MCF 10A (cell line): Measurements from ENCODE around the gene GTF2E1. TPM values are rescaled to one million over a fixed set of nuclear protein-coding genes. Genes with fewer than 3 reads are reported as not detected.

Experiments used
- BruUV-seq: library from RNA; stranded (reverse); fragments of 400-500 nt; replicated peaks from 2 replicates; lab custom pipeline; 2021; lab: Mats Ljungman, UMichigan
- CTCF ChIA-PET: fragments of 300-600 bp; sonication (Branson Sonifier 250); formaldehyde crosslinking; extraction: SDS; loops from one replicate; lab custom pipeline; 2021; ENCODE audit warnings: antibody characterized with exemption, inconsistent platforms; lab: Yijun Ruan, JAX
- POLR2A ChIA-PET: fragments of 300-600, 350-650 bp; sonication (Branson Sonifier 250); formaldehyde crosslinking; extraction: SDS; loops from one replicate; lab custom pipeline; 2020; ENCODE audit warnings: antibody characterized with exemption, inconsistent platforms; lab: Yijun Ruan, JAX
- DNase-seq: peaks from one replicate; pipeline ENCODE4 v3.0.0-alpha.2; 2018; ENCODE audit not compliant: unreplicated experiment
- H3K27ac Mint-ChIP-seq: one replicate; pipeline ENCODE4 v1.8.0; 2022; ENCODE audit warnings: mild to moderate bottlenecking, low read depth, mixed read lengths; ENCODE audit not compliant: unreplicated experiment
- H3K27me3 Mint-ChIP-seq: one replicate; pipeline ENCODE4 v1.8.0; 2022; ENCODE audit warnings: mixed read lengths; ENCODE audit not compliant: insufficient read depth, unreplicated experiment
- H3K36me3 Mint-ChIP-seq: one replicate; pipeline ENCODE4 v1.8.0; 2022; ENCODE audit warnings: mild to moderate bottlenecking, moderate library complexity, mixed read lengths; ENCODE audit not compliant: insufficient read depth, unreplicated experiment
- H3K4me1 Mint-ChIP-seq: one replicate; pipeline ENCODE4 v1.8.0; 2022; ENCODE audit warnings: mixed read lengths; ENCODE audit not compliant: insufficient read depth, unreplicated experiment
- H3K4me3 Mint-ChIP-seq: one replicate; pipeline ENCODE4 v1.8.0; 2022; ENCODE audit warnings: mild to moderate bottlenecking, moderate library complexity, mixed read lengths; ENCODE audit not compliant: unreplicated experiment
- H3K9me3 Mint-ChIP-seq: one replicate; pipeline ENCODE4 v1.8.0; 2022; ENCODE audit warnings: mixed read lengths; ENCODE audit not compliant: unreplicated experiment
- intact Hi-C: fragments of 100-400 bp; cut with micrococcal nuclease; formaldehyde crosslinking; loops from 2 replicates; pipeline ENCODE4 v1.14.1; 2022
- total RNA-seq: library from RNA; stranded (reverse); gene quantifications from 2 replicates; pipeline ENCODE4 v1.2.3, GENCODE V29; 2022
- TF ChIP-seq, protein P1 (sequence below): fragments of 200-600 bp; IDR thresholded peaks from one replicate; pipeline ENCODE4 v1.8.0; 2022; ENCODE audit warnings: antibody characterized with exemption, mild to moderate bottlenecking; ENCODE audit not compliant: unreplicated experiment

The GTF2E1 gene
- total RNA-seq, 1 experiment from 2014 or later, result 18.0 TPM

DNA sequence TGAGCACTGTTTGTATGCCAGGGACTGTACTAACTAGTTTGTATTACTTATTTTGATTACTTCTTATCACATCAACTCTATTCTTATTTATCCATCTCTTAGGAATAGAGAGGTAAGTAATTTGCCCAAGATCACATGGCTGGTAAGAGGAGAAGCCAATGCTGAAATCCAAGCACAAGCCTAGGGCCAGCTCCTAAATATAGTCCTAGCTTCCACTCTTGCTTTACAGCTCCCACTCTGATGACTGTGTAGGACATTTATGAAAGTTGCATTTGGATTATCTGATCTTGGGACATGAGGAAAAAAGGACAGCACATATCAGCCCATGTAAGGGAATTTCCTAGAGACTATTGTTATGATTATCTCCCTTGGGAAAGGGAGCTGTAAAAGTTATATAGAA lies 58.1 kb downstream of the GTF2E1 start:
- H3K4me1 Mint-ChIP-seq, result no peaks in the 10 kb centered on the region
- no peaks in the 10 kb centered on the region for H3K36me3 Mint-ChIP-seq
- ChIA-PET CTCF (interaction anchor here (1.4 kb wide), 1 partner anchor 382 kb away, joined by 4 read pairs; no protein-coding TSS in a partner anchor), POLR2A (no interaction called here)
- BruUV-seq, result no TSS peak
- no peak overlapping the region for H3K4me3 Mint-ChIP-seq
- DNase-seq, result no peak
- intact Hi-C loops, result no loop called here
- H3K27me3 Mint-ChIP-seq, result peaks cover 5% of the 10 kb centered on the region
- no peaks in the 10 kb centered on the region for H3K9me3 Mint-ChIP-seq
- TF ChIP-seq, protein P1, sequence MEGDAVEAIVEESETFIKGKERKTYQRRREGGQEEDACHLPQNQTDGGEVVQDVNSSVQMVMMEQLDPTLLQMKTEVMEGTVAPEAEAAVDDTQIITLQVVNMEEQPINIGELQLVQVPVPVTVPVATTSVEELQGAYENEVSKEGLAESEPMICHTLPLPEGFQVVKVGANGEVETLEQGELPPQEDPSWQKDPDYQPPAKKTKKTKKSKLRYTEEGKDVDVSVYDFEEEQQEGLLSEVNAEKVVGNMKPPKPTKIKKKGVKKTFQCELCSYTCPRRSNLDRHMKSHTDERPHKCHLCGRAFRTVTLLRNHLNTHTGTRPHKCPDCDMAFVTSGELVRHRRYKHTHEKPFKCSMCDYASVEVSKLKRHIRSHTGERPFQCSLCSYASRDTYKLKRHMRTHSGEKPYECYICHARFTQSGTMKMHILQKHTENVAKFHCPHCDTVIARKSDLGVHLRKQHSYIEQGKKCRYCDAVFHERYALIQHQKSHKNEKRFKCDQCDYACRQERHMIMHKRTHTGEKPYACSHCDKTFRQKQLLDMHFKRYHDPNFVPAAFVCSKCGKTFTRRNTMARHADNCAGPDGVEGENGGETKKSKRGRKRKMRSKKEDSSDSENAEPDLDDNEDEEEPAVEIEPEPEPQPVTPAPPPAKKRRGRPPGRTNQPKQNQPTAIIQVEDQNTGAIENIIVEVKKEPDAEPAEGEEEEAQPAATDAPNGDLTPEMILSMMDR, result no peak
- H3K27ac Mint-ChIP-seq, result no peak overlapping the region

DNA sequence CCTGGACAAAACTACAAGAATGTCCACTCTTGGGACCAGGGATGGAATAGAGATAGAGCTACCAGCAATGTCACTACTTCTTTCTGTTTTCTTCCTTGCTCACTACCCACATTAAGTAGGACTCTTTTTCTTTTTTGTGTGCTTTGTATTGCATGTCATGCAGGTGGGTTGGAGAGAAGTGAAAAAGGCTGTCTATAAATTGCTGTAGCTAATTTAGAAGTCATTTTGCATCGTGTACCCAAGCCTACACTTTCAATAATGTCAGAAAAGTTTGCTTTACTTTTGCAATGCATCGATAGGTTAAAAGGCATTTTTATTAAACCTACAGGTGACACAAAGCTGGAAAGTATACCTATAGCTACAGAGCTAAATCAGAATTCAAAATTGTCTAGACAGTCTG lies 58.9 kb downstream of the GTF2E1 start:
- no peaks in the 10 kb centered on the region for H3K4me1 Mint-ChIP-seq
- H3K27ac Mint-ChIP-seq, result no peak overlapping the region
- intact Hi-C loops, result no loop called here
- DNase-seq, result no peak
- no peaks in the 10 kb centered on the region for H3K36me3 Mint-ChIP-seq
- no TSS peak for BruUV-seq
- H3K4me3 Mint-ChIP-seq, result no peak overlapping the region
- peaks cover 10% of the 10 kb centered on the region for H3K27me3 Mint-ChIP-seq
- TF ChIP-seq, protein P1, result no peak
- ChIA-PET POLR2A (no interaction called here), CTCF (interaction anchor here (1.4 to 2.8 kb wide), 3 partner anchors 234 to 383 kb away, joined by 4 to 12 read pairs (median 6); no protein-coding TSS in a partner anchor)
- H3K9me3 Mint-ChIP-seq, result no peaks in the 10 kb centered on the region

DNA sequence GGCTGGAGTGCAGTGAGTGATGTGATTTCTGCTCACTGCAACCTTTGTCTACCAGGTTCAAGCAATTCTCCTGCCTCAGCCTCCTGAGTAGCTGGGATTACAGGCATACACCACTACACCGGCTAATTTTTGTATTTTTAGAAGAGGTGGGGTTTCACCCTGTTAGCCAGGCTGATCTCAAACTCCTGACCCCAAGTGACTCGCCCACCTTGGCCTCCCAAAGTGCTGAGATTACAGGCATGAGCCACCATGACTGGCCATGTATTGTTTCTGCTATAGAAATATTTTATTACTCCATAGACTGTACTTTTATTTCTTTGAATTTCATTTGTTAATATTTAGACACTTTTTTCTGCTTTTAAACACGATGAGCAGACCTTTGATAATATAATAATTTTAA lies 60.4 kb downstream of the GTF2E1 start:
- H3K9me3 Mint-ChIP-seq, result no peaks in the 10 kb centered on the region
- H3K27ac Mint-ChIP-seq, result no peak overlapping the region
- DNase-seq, result peak; percentile 6
- H3K4me1 Mint-ChIP-seq, result no peaks in the 10 kb centered on the region
- TF ChIP-seq, protein P1, result no peak
- H3K27me3 Mint-ChIP-seq, result peaks cover 10% of the 10 kb centered on the region
- no peaks in the 10 kb centered on the region for H3K36me3 Mint-ChIP-seq
- no TSS peak for BruUV-seq
- POLR2A ChIA-PET, result no interaction called here
- H3K4me3 Mint-ChIP-seq, result no peak overlapping the region
- CTCF ChIA-PET, result interaction anchor here (2.8 to 3.5 kb wide), 2 partner anchors 8 to 242 kb away, joined by 12 to 15 read pairs; no protein-coding TSS in a partner anchor
- intact Hi-C loops, result no loop called here

DNA sequence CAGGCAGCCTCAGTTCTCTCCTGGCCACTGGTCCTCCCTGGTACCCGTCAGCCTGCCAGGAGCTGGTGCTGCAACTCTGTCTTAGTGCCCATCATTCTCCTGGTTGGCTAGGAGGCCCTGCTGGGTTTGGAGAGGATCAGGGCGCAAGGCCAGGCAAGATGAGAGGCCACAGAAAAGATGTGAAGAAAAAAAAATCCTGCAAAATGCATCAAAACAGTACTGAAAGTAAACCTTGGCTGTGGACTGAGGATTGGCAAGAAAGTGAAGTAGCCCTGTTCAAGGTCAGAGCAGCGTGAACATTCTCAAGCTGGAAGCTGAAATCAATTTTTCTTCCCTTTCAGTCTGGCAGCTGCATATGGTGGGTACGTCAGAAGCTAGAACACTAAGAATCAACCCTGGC lies 74.2 kb downstream of the GTF2E1 start:
- Mint-ChIP-seq H3K27me3 (peaks cover 55% of the 10 kb centered on the region), H3K27ac (no peak overlapping the region), H3K4me3 (no peak overlapping the region), H3K36me3 (no peaks in the 10 kb centered on the region), H3K4me1 (no peaks in the 10 kb centered on the region), H3K9me3 (no peaks in the 10 kb centered on the region)
- no TSS peak for BruUV-seq
- TF ChIP-seq, protein P1, result no peak
- CTCF ChIA-PET, result interaction anchor here (0.6 to 1.0 kb wide), 2 partner anchors 22 to 258 kb away, joined by 3 to 4 read pairs; no protein-coding TSS in a partner anchor
- POLR2A ChIA-PET, result no interaction called here
- intact Hi-C loops, result no loop called here
- no peak for DNase-seq
